Liver (tissue), 3 donors: ENCODE results near the gene VEGFA.

Experiments
- SP1 ChIP-seq: IDR thresholded peaks from 2 replicates; pipeline ENCODE4 v1.6.1; 2018; ENCODE audit warnings: antibody characterized with exemption, mild to moderate bottlenecking
- TF ChIP-seq, protein P1 (sequence below): fragments of 150-350 bp; IDR thresholded peaks from 2 replicates; pipeline ENCODE4 v1.5.1; 2017; ENCODE audit warnings: improper control_type of control experiment, low read depth, low read length; ENCODE audit not compliant: missing input control
- donor health status: healthy.
- donor health status: healthy.

- peak; percentile 34 for TF ChIP-seq SP1
- TF ChIP-seq, protein P1, sequence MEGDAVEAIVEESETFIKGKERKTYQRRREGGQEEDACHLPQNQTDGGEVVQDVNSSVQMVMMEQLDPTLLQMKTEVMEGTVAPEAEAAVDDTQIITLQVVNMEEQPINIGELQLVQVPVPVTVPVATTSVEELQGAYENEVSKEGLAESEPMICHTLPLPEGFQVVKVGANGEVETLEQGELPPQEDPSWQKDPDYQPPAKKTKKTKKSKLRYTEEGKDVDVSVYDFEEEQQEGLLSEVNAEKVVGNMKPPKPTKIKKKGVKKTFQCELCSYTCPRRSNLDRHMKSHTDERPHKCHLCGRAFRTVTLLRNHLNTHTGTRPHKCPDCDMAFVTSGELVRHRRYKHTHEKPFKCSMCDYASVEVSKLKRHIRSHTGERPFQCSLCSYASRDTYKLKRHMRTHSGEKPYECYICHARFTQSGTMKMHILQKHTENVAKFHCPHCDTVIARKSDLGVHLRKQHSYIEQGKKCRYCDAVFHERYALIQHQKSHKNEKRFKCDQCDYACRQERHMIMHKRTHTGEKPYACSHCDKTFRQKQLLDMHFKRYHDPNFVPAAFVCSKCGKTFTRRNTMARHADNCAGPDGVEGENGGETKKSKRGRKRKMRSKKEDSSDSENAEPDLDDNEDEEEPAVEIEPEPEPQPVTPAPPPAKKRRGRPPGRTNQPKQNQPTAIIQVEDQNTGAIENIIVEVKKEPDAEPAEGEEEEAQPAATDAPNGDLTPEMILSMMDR = no peak
Observed at GRCh38 chr6:43801495-43802181, 31.6 kb downstream of the VEGFA start.
